Parathyroid adenoma (tissue), 2 donors: ENCODE results near the gene TCF3.
A peak's percentile ranks its signal among the peaks of the same experiment; 100 is the strongest.

Source experiments
- H2AFZ ChIP-seq: fragments of 300-600 bp; sonication (generic); one replicate; pipeline ENCODE4 v1.7.0; 2017; ENCODE audit warnings: antibody characterized with exemption, mild to moderate bottlenecking
- H3K27ac ChIP-seq: fragments of 300-600 bp; sonication (generic); one replicate; pipeline ENCODE4 v1.7.0; 2017
- H3K27me3 ChIP-seq: fragments of 300-600 bp; sonication (generic); one replicate; pipeline ENCODE4 v1.7.0; 2017; ENCODE audit warnings: low read length; ENCODE audit not compliant: control insufficient read depth, insufficient read depth
- H3K36me3 ChIP-seq: fragments of 300-600 bp; sonication (generic); one replicate; pipeline ENCODE4 v1.7.0; 2017; ENCODE audit warnings: low read length; ENCODE audit not compliant: control insufficient read depth, insufficient read depth
- H3K4me1 ChIP-seq: fragments of 300-600 bp; sonication (generic); one replicate; pipeline ENCODE4 v1.7.0; 2017; ENCODE audit warnings: control low read depth
- H3K4me2 ChIP-seq: fragments of 300-600 bp; sonication (generic); one replicate; pipeline ENCODE4 v1.7.0; 2017; ENCODE audit warnings: low read length
- H3K4me3 ChIP-seq: fragments of 300-600 bp; sonication (generic); one replicate; pipeline ENCODE4 v1.7.0; 2017; ENCODE audit warnings: low read depth, low read length
- H3K79me2 ChIP-seq: fragments of 300-600 bp; sonication (generic); one replicate; pipeline ENCODE4 v1.7.0; 2017; ENCODE audit warnings: control low read depth
- H3K9ac ChIP-seq: fragments of 300-600 bp; sonication (generic); one replicate; pipeline ENCODE4 v1.7.0; 2017; ENCODE audit warnings: mild to moderate bottlenecking
- H3K9me3 ChIP-seq: fragments of 300-600 bp; sonication (generic); one replicate; pipeline ENCODE4 v1.7.0; 2017; ENCODE audit warnings: low read length; ENCODE audit not compliant: control insufficient read depth
- CTCF ChIP-seq: fragments of 300-600 bp; sonication (generic); IDR thresholded peaks from one replicate; pipeline ENCODE4 v1.7.0; 2017; ENCODE audit warnings: antibody characterized with exemption, mild to moderate bottlenecking
- donor health status: primary hyperparathyroidism.

Gene TCF3

GRCh38 chr19:1652471-1653299 lies at the start of gene TCF3:
TCF3 (minus strand) TSS chr19:1652615; CDS start chr19:1650248, 2,367 bp downstream.
- Histone ChIP-seq H3K36me3 (no peaks in the 10 kb centered on the region), H3K27me3 (no peaks in the 10 kb centered on the region), H3K9ac (peak within 1 kb of the TSS; percentile 100), H3K79me2 (no peaks in the 10 kb centered on the region), H3K9me3 (no peaks in the 10 kb centered on the region), H3K4me1 (peaks cover 3% of the 10 kb centered on the region), H3K27ac (peak within 1 kb of the TSS; percentile 100), H3K4me2 (peak within 1 kb of the TSS; percentile 92), H2AFZ (peak within 1 kb of the TSS; percentile 99), H3K4me3 (peak within 1 kb of the TSS; percentile 72)
- TF ChIP-seq CTCF, result no peak

- H3K4me1 ChIP-seq, result no peaks in the 10 kb centered on the region
- H3K79me2 ChIP-seq, result no peaks in the 10 kb centered on the region
- H2AFZ ChIP-seq, result no peak overlapping the region
- H3K27me3 ChIP-seq, result peaks cover 5% of the 10 kb centered on the region
- H3K36me3 ChIP-seq, result no peaks in the 10 kb centered on the region
- no peak overlapping the region for H3K4me2 ChIP-seq
- no peaks in the 10 kb centered on the region for H3K9me3 ChIP-seq
- H3K4me3 ChIP-seq, result no peak overlapping the region
- TF ChIP-seq CTCF, result no peak
- H3K27ac ChIP-seq, result no peak overlapping the region
- H3K9ac ChIP-seq, result no peak overlapping the region
Measured at GRCh38 chr19:1700733-1701663, 48.6 kb upstream of the TCF3 start.

- Histone ChIP-seq H3K9ac (no peak overlapping the region), H3K36me3 (no peaks in the 10 kb centered on the region), H3K4me1 (no peaks in the 10 kb centered on the region), H2AFZ (no peak overlapping the region), H3K4me3 (no peak overlapping the region), H3K4me2 (no peak overlapping the region), H3K27ac (no peak overlapping the region), H3K79me2 (no peaks in the 10 kb centered on the region), H3K9me3 (no peaks in the 10 kb centered on the region), H3K27me3 (peaks cover 5% of the 10 kb centered on the region)
- no peak for TF ChIP-seq CTCF
Measured at GRCh38 chr19:1699998-1700732, 47.8 kb upstream of the TCF3 start.

GRCh38 chr19:1699386-1699785 lies 47.0 kb upstream of the TCF3 start:
- no peak overlapping the region for H2AFZ ChIP-seq
- no peak overlapping the region for H3K9ac ChIP-seq
- no peaks in the 10 kb centered on the region for H3K79me2 ChIP-seq
- H3K27ac ChIP-seq, result no peak overlapping the region
- no peaks in the 10 kb centered on the region for H3K9me3 ChIP-seq
- no peak for TF ChIP-seq CTCF
- H3K27me3 ChIP-seq, result peaks cover 5% of the 10 kb centered on the region
- H3K4me2 ChIP-seq, result no peak overlapping the region
- H3K4me3 ChIP-seq, result no peak overlapping the region
- H3K36me3 ChIP-seq, result no peaks in the 10 kb centered on the region
- H3K4me1 ChIP-seq, result no peaks in the 10 kb centered on the region
